ENCODE data around the gene DMKN.

DMKN gene

GRCh38 chr19:35543280-35544109, 30.0 kb upstream of the DMKN start:
- no peaks in the 10 kb centered on the region for H3K9me3 Mint-ChIP-seq
- H3K36me3 Mint-ChIP-seq: peaks cover 9% of the 10 kb centered on the region
- no peak overlapping the region for H3K27ac Mint-ChIP-seq
- H3K4me1 Mint-ChIP-seq: peaks cover 31% of the 10 kb centered on the region
- H3K27me3 Mint-ChIP-seq: no peaks in the 10 kb centered on the region
- no peak overlapping the region for H3K4me3 Mint-ChIP-seq
- no peak for DNase-seq
- CTCF ChIA-PET: interaction anchor here (0.9 kb wide), 1 partner anchor 9 kb away, joined by 4 read pairs; no protein-coding TSS in a partner anchor

GRCh38 chr19:35542209-35542608, 28.8 kb upstream of the DMKN start:
- no peak overlapping the region for H3K4me3 Mint-ChIP-seq
- CTCF ChIA-PET: no interaction called here
- no peak for DNase-seq
- no peaks in the 10 kb centered on the region for H3K9me3 Mint-ChIP-seq
- H3K36me3 Mint-ChIP-seq: peaks cover 3% of the 10 kb centered on the region
- peaks cover 26% of the 10 kb centered on the region for H3K4me1 Mint-ChIP-seq
- H3K27ac Mint-ChIP-seq: no peak overlapping the region
- peaks cover 2% of the 10 kb centered on the region for H3K27me3 Mint-ChIP-seq

- no peak overlapping the region for H3K4me3 Mint-ChIP-seq
- H3K4me1 Mint-ChIP-seq: peaks cover 13% of the 10 kb centered on the region
- H3K9me3 Mint-ChIP-seq: no peaks in the 10 kb centered on the region
- no peak for DNase-seq
- no peak overlapping the region for H3K27ac Mint-ChIP-seq
- no peaks in the 10 kb centered on the region for H3K36me3 Mint-ChIP-seq
- CTCF ChIA-PET: no interaction called here
- peaks cover 10% of the 10 kb centered on the region for H3K27me3 Mint-ChIP-seq
Observed at GRCh38 chr19:35540356-35540927, 27.0 kb upstream of the DMKN start.

- H3K4me3 Mint-ChIP-seq: no peak overlapping the region
- no peak for DNase-seq
- no peaks in the 10 kb centered on the region for H3K9me3 Mint-ChIP-seq
- peaks cover 13% of the 10 kb centered on the region for H3K4me1 Mint-ChIP-seq
- H3K36me3 Mint-ChIP-seq: no peaks in the 10 kb centered on the region
- H3K27me3 Mint-ChIP-seq: peaks cover 14% of the 10 kb centered on the region
- CTCF ChIA-PET: interaction anchor here (0.8 kb wide), 1 partner anchor 9 kb away, joined by 3 read pairs; no protein-coding TSS in a partner anchor
- no peak overlapping the region for H3K27ac Mint-ChIP-seq
Observed at GRCh38 chr19:35539850-35540249, 26.4 kb upstream of the DMKN start.

GRCh38 chr19:35539314-35539713, 25.9 kb upstream of the DMKN start:
- H3K4me1 Mint-ChIP-seq: peaks cover 9% of the 10 kb centered on the region
- no peak overlapping the region for H3K27ac Mint-ChIP-seq
- no peak for DNase-seq

GRCh38 chr19:35534803-35535480, 21.5 kb upstream of the DMKN start:
- CTCF ChIA-PET: interaction anchor here (0.8 to 0.9 kb wide), 2 partner anchors 9 to 14 kb away, joined by 4 read pairs; no protein-coding TSS in a partner anchor
- H3K27me3 Mint-ChIP-seq: peaks cover 57% of the 10 kb centered on the region
- no peaks in the 10 kb centered on the region for H3K36me3 Mint-ChIP-seq
- H3K4me1 Mint-ChIP-seq: peaks cover 17% of the 10 kb centered on the region
- no peak overlapping the region for H3K27ac Mint-ChIP-seq
- H3K4me3 Mint-ChIP-seq: no peak overlapping the region
- no peaks in the 10 kb centered on the region for H3K9me3 Mint-ChIP-seq
- no peak for DNase-seq

More at GRCh38 chr19:35539314-35539713, 25.9 kb upstream of the DMKN start:
- no peaks in the 10 kb centered on the region for H3K9me3 Mint-ChIP-seq
- CTCF ChIA-PET: interaction anchor here (0.8 kb wide), 1 partner anchor 9 kb away, joined by 3 read pairs; no protein-coding TSS in a partner anchor
- no peak overlapping the region for H3K4me3 Mint-ChIP-seq
- H3K27me3 Mint-ChIP-seq: peaks cover 19% of the 10 kb centered on the region
- H3K36me3 Mint-ChIP-seq: no peaks in the 10 kb centered on the region

- CTCF ChIA-PET: no interaction called here
- Mint-ChIP-seq H3K36me3 (no peaks in the 10 kb centered on the region), H3K27me3 (peaks cover 67% of the 10 kb centered on the region), H3K4me3 (peak overlapping the region; percentile 57), H3K9me3 (no peaks in the 10 kb centered on the region), H3K4me1 (peaks cover 17% of the 10 kb centered on the region), H3K27ac (no peak overlapping the region)
- DNase-seq: peak; percentile 73
Observed at GRCh38 chr19:35533822-35534392, 20.5 kb upstream of the DMKN start.

- H3K9me3 Mint-ChIP-seq: no peaks in the 10 kb centered on the region
- H3K4me3 Mint-ChIP-seq: peak within 1 kb of the TSS; percentile 57
- CTCF ChIA-PET: no interaction called here
- no peaks in the 10 kb centered on the region for H3K36me3 Mint-ChIP-seq
- peaks cover 17% of the 10 kb centered on the region for H3K4me1 Mint-ChIP-seq
- no peak for DNase-seq
- H3K27me3 Mint-ChIP-seq: peaks cover 73% of the 10 kb centered on the region
- H3K27ac Mint-ChIP-seq: peak within 1 kb of the TSS; percentile 17
Observed at GRCh38 chr19:35533201-35533821, 19.9 kb upstream of the DMKN start, which contains the start of gene GAPDHS. GAPDHS (plus strand) TSS chr19:35533456; CDS start chr19:35533528, 72 bp downstream.

- CTCF ChIA-PET: interaction anchor here (1.5 to 2.0 kb wide), 2 partner anchors 18 to 21 kb away, joined by 4 to 8 read pairs; no protein-coding TSS in a partner anchor
- H3K27ac Mint-ChIP-seq: no peak overlapping the region
Observed at GRCh38 chr19:35531291-35531690, 17.8 kb upstream of the DMKN start.

GRCh38 chr19:35529241-35530218, 16.1 kb upstream of the DMKN start:
- H3K9me3 Mint-ChIP-seq: no peaks in the 10 kb centered on the region
- no peak overlapping the region for H3K4me3 Mint-ChIP-seq
- no peak overlapping the region for H3K27ac Mint-ChIP-seq
- peaks cover 85% of the 10 kb centered on the region for H3K27me3 Mint-ChIP-seq
- no peak for DNase-seq
- peaks cover 13% of the 10 kb centered on the region for H3K4me1 Mint-ChIP-seq
- no peaks in the 10 kb centered on the region for H3K36me3 Mint-ChIP-seq
- CTCF ChIA-PET: no interaction called here

More at GRCh38 chr19:35531291-35531690, 17.8 kb upstream of the DMKN start:
- Mint-ChIP-seq H3K4me3 (no peak overlapping the region), H3K36me3 (no peaks in the 10 kb centered on the region), H3K27me3 (peaks cover 81% of the 10 kb centered on the region), H3K4me1 (peaks cover 17% of the 10 kb centered on the region), H3K9me3 (no peaks in the 10 kb centered on the region)
- DNase-seq: no peak

- no peak for DNase-seq
- Mint-ChIP-seq H3K9me3 (no peaks in the 10 kb centered on the region), H3K27ac (no peak within 1 kb of the TSS), H3K36me3 (no peaks in the 10 kb centered on the region), H3K27me3 (peaks cover 79% of the 10 kb centered on the region), H3K4me3 (no peak within 1 kb of the TSS), H3K4me1 (peaks cover 5% of the 10 kb centered on the region)
- CTCF ChIA-PET: no interaction called here
Observed at GRCh38 chr19:35528218-35529038, 15.0 kb upstream of the DMKN start, which contains the start of gene SBSN. SBSN (minus strand) TSS chr19:35528311; CDS start chr19:35528281, 30 bp downstream.

GRCh38 chr19:35525873-35526272, 12.4 kb upstream of the DMKN start:
- Mint-ChIP-seq H3K4me3 (no peak overlapping the region), H3K36me3 (no peaks in the 10 kb centered on the region), H3K27me3 (peaks cover 58% of the 10 kb centered on the region), H3K9me3 (no peaks in the 10 kb centered on the region), H3K27ac (no peak overlapping the region), H3K4me1 (no peaks in the 10 kb centered on the region)
- DNase-seq: no peak
- CTCF ChIA-PET: interaction anchor here (1.1 to 2.4 kb wide), 2 partner anchors 15 to 30 kb away, joined by 3 to 8 read pairs; no protein-coding TSS in a partner anchor
